ENCODE data around the gene DNAI1.

DNAI1 gene

DNA sequence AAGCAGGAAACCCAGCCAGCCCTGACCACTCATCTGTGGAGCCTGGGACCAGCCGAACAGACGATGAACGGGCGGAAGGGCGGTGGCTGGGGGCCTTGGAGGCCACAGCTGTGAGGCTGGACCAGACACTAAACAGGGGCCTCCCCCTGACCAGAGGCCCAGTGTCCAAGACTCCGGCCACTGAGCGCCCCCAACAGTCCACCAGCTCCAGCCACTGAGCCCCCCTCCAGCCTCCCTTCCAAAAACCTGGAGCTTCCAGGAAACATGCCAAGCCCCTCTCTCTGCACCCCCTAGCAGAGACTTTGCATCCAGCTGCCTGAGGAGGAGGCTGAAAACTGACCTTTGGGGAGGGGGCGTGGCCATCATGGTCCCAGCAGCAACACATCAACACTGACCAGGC lies 107.7 kb downstream of the DNAI1 start:
- Histone ChIP-seq H3K27ac (no peak overlapping the region), H3K4me1 (ENCODE audit: low read depth, poor library complexity, severe bottlenecking) (no peaks in the 10 kb centered on the region), H3K4me2 (no peak overlapping the region), H3K9ac (no peak overlapping the region), H3K36me3 (ENCODE audit: insufficient read depth) (no peaks in the 10 kb centered on the region), H3K79me2 (ENCODE audit: insufficient read depth, low read depth) (no peaks in the 10 kb centered on the region), H3K4me3 (IDR thresholded peaks at IDR 0.05; ENCODE audit: insufficient read depth, low read depth, low read length) (no peak overlapping the region), H4K20me1 (ENCODE audit: insufficient read depth) (no peaks in the 10 kb centered on the region), H3K27me3 (ENCODE audit: insufficient read depth, low read depth) (peaks cover 24% of the 10 kb centered on the region; the same call in 1 of the 2 replicates), H2AFZ (ENCODE audit: low read depth) (no peak overlapping the region)
- TF ChIP-seq, protein P1, sequence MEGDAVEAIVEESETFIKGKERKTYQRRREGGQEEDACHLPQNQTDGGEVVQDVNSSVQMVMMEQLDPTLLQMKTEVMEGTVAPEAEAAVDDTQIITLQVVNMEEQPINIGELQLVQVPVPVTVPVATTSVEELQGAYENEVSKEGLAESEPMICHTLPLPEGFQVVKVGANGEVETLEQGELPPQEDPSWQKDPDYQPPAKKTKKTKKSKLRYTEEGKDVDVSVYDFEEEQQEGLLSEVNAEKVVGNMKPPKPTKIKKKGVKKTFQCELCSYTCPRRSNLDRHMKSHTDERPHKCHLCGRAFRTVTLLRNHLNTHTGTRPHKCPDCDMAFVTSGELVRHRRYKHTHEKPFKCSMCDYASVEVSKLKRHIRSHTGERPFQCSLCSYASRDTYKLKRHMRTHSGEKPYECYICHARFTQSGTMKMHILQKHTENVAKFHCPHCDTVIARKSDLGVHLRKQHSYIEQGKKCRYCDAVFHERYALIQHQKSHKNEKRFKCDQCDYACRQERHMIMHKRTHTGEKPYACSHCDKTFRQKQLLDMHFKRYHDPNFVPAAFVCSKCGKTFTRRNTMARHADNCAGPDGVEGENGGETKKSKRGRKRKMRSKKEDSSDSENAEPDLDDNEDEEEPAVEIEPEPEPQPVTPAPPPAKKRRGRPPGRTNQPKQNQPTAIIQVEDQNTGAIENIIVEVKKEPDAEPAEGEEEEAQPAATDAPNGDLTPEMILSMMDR (conservative IDR thresholded peaks at IDR 0.05; ENCODE audit: low read depth, low read length) = no peak

DNA sequence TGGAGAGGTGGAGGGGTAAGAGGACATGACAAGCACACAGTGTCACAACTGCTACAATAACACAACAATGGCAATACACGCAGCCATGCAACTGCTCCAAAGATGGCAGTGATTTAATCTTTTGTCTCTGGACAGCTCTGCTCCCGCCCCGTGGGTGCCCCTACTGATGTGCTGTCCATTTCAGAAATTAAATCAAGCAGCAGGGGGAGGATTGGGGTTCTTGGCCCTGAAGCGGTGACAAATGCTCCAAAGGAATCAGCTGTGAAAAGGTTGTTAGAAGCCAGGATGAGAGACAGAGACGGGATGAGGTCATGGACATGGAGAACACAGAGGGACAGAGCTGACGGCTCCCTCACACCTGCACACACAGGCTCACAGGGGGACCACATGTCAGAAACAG lies 108.4 kb downstream of the DNAI1 start:
- Histone ChIP-seq H3K4me3 (IDR thresholded peaks at IDR 0.05; ENCODE audit: insufficient read depth, low read depth, low read length) (no peak overlapping the region), H3K4me2 (no peak overlapping the region), H3K27me3 (ENCODE audit: insufficient read depth, low read depth) (peaks cover 24% of the 10 kb centered on the region; the same call in 1 of the 2 replicates), H3K4me1 (ENCODE audit: low read depth, poor library complexity, severe bottlenecking) (no peaks in the 10 kb centered on the region), H2AFZ (ENCODE audit: low read depth) (no peak overlapping the region), H3K36me3 (ENCODE audit: insufficient read depth) (no peaks in the 10 kb centered on the region), H3K9ac (no peak overlapping the region), H3K27ac (no peak overlapping the region), H3K79me2 (ENCODE audit: insufficient read depth, low read depth) (no peaks in the 10 kb centered on the region), H4K20me1 (ENCODE audit: insufficient read depth) (no peaks in the 10 kb centered on the region)
- TF ChIP-seq, protein P1 (conservative IDR thresholded peaks at IDR 0.05; ENCODE audit: low read depth, low read length) = no peak

DNA sequence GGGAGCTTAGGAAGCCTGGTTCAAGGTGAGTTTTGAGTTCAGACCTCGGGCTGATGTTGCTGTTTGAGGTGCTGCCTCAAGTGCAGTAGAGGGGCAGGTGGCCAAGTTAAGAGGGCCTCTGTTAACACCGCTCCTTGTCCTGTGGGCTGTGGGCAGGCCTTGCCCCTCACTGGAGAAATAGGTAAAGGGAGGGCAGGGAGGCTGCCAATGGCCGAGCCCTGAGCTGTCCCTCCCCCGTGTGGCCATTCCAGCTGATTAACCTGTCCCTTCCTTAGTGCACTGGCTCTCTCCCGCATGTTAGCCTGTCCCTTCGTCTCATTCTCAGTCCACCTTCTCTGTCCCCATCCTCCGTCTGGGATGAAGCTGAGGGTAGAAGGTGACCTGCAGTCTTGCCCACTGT lies 109.5 kb downstream of the DNAI1 start:
- Histone ChIP-seq H3K4me3 (IDR thresholded peaks at IDR 0.05; ENCODE audit: insufficient read depth, low read depth, low read length) (no peak overlapping the region), H3K27me3 (ENCODE audit: insufficient read depth, low read depth) (peaks cover 24% of the 10 kb centered on the region; the same call in 1 of the 2 replicates), H3K4me1 (ENCODE audit: low read depth, poor library complexity, severe bottlenecking) (no peaks in the 10 kb centered on the region), H2AFZ (ENCODE audit: low read depth) (no peak overlapping the region), H3K27ac (no peak overlapping the region), H3K79me2 (ENCODE audit: insufficient read depth, low read depth) (no peaks in the 10 kb centered on the region), H3K4me2 (no peak overlapping the region), H4K20me1 (ENCODE audit: insufficient read depth) (no peaks in the 10 kb centered on the region), H3K9ac (no peak overlapping the region), H3K36me3 (ENCODE audit: insufficient read depth) (no peaks in the 10 kb centered on the region)
- TF ChIP-seq, protein P1 (conservative IDR thresholded peaks at IDR 0.05; ENCODE audit: low read depth, low read length) = no peak

DNA sequence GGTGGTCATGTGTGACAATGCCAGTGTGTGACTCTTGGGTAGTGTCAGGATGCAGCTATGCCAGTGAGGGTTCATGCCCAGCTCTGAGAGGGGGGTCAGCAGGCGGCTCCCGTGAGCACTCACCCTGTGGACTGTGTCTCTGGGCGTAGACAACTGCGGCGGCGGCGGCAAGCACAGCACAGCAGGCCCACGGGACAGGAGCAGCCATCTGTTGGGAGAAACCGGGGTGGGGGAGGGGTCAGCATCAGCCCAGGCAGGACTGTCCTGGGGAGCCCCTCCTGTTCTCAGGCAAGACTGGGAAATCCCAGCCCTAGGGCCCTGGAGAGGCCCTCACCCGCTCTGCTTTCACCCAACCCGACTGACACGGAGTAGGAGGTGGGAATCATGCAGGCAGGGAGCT lies 110.2 kb downstream of the DNAI1 start:
- H2AFZ ChIP-seq (ENCODE audit: low read depth) = no peak overlapping the region
- TF ChIP-seq, protein P1 (conservative IDR thresholded peaks at IDR 0.05; ENCODE audit: low read depth, low read length) = no peak
- H3K9ac ChIP-seq = no peak overlapping the region
- no peaks in the 10 kb centered on the region for H3K4me1 ChIP-seq (ENCODE audit: low read depth, poor library complexity, severe bottlenecking)
- H3K79me2 ChIP-seq (ENCODE audit: insufficient read depth, low read depth) = no peaks in the 10 kb centered on the region
- no peaks in the 10 kb centered on the region for H4K20me1 ChIP-seq (ENCODE audit: insufficient read depth)
- H3K27ac ChIP-seq = no peak overlapping the region
- H3K27me3 ChIP-seq (ENCODE audit: insufficient read depth, low read depth) = peaks cover 31% of the 10 kb centered on the region; the same call in 1 of the 2 replicates
- H3K36me3 ChIP-seq (ENCODE audit: insufficient read depth) = no peaks in the 10 kb centered on the region
- no peak overlapping the region for H3K4me3 ChIP-seq (IDR thresholded peaks at IDR 0.05; ENCODE audit: insufficient read depth, low read depth, low read length)
- no peak overlapping the region for H3K4me2 ChIP-seq
